ENCODE results near the gene CCDC9.
"Not testable (repeated sequence)": the region's sequence is repeated elsewhere in the genome, so short reads cannot be mapped to it uniquely, and the experiment has no call there.

Gene CCDC9

GRCh38 chr19:47274071-47274890 is 18.0 kb downstream of the CCDC9 start, which contains the start of gene INAFM1:
Gene INAFM1 (plus strand): TSS chr19:47274885. CDS start chr19:47274920, 35 bp downstream.
- Histone ChIP-seq H3K9ac (ENCODE audit: low read length) (peak within 1 kb of the TSS; percentile 95), H4K20me1 (ENCODE audit: insufficient read depth, low read length) (peaks cover 8% of the 10 kb centered on the region; the same call in 1 of the 2 replicates), H3K79me2 (ENCODE audit: low read length) (no peaks in the 10 kb centered on the region), H3K4me3 (ENCODE audit: low read length) (peak within 1 kb of the TSS; percentile 88), H3K27ac (ENCODE audit: low read length) (peak within 1 kb of the TSS; percentile 89), H2AFZ (ENCODE audit: low read depth, low read length) (peak within 1 kb of the TSS; percentile 37; the same call in 1 of the 2 replicates), H3K4me1 (ENCODE audit: low read length) (peaks cover 10% of the 10 kb centered on the region), H3K36me3 (replicated peaks; ENCODE audit: low read depth, low read length) (peaks cover 4% of the 10 kb centered on the region), H3K27me3 (ENCODE audit: low read depth, low read length) (no peaks in the 10 kb centered on the region), H3K4me2 (ENCODE audit: low read length) (peak within 1 kb of the TSS; percentile 93), H3K9me3 (ENCODE audit: insufficient read depth, low read length) (no peaks in the 10 kb centered on the region)
- TF ChIP-seq CTCF (IDR thresholded peaks at IDR 0.05; ENCODE audit: low read depth, low read length) (no peak), EZH2phosphoT487 (IDR thresholded peaks at IDR 0.05; ENCODE audit: low read depth) (no peak)

DNA sequence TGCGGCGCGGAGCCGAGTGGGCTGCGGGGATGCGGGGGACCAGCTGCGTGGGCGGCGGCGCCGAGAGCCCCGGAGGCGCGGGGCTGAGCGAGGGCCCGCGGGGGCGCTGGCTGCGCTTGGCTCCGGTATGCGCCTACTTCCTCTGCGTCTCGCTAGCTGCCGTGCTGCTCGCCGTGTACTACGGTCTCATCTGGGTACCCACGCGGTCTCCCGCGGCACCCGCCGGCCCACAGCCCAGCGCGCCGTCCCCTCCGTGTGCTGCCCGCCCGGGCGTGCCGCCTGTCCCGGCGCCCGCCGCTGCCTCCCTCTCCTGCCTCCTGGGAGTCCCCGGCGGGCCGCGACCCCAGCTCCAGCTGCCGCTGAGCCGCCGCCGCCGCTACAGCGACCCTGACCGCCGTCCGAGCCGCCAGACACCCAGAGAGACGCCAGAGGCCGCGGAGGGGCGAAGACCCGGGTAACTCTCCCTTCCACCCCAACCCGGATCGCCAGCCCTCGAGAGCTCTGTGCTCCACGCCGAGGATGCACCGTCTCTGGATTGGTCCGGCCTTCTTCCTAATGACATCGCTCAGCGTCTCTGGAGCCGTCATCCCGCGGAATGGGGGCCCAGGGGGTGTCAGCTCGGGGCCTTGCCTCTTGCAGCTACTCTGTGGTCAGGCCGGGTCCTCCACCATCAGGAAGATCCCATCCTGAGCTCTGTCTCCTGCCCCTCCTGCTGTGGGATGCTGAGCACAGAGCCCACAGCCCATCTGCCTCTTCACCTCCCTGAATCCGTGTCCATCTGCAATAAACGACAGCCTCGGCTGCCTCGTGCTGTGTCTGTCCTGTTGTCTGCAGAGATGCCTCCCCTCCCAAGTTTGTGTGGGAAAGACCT is 18.8 kb downstream of the CCDC9 start:
- Histone ChIP-seq H4K20me1 (ENCODE audit: insufficient read depth, low read length) (peaks cover 8% of the 10 kb centered on the region; the same call in 1 of the 2 replicates), H3K4me1 (ENCODE audit: low read length) (peaks cover 10% of the 10 kb centered on the region), H3K9me3 (ENCODE audit: insufficient read depth, low read length) (no peaks in the 10 kb centered on the region), H3K9ac (ENCODE audit: low read length) (no peak overlapping the region), H3K79me2 (ENCODE audit: low read length) (no peaks in the 10 kb centered on the region), H3K4me2 (ENCODE audit: low read length) (peak overlapping the region; percentile 72), H3K27me3 (ENCODE audit: low read depth, low read length) (no peaks in the 10 kb centered on the region), H2AFZ (ENCODE audit: low read depth, low read length) (no peak overlapping the region), H3K36me3 (replicated peaks; ENCODE audit: low read depth, low read length) (peaks cover 4% of the 10 kb centered on the region), H3K27ac (ENCODE audit: low read length) (no peak overlapping the region), H3K4me3 (ENCODE audit: low read length) (peak overlapping the region; percentile 76)
- TF ChIP-seq EZH2phosphoT487 (IDR thresholded peaks at IDR 0.05; ENCODE audit: low read depth): no peak
- no peak for TF ChIP-seq CTCF (IDR thresholded peaks at IDR 0.05; ENCODE audit: low read depth, low read length)

- H3K4me3 ChIP-seq (ENCODE audit: low read length): no peak overlapping the region
- H4K20me1 ChIP-seq (ENCODE audit: insufficient read depth, low read length): peaks cover 8% of the 10 kb centered on the region; the same call in 1 of the 2 replicates
- H3K27me3 ChIP-seq (ENCODE audit: low read depth, low read length): no peaks in the 10 kb centered on the region
- peaks cover 10% of the 10 kb centered on the region for H3K4me1 ChIP-seq (ENCODE audit: low read length)
- no peak overlapping the region for H3K9ac ChIP-seq (ENCODE audit: low read length)
- H3K36me3 ChIP-seq (replicated peaks; ENCODE audit: low read depth, low read length): peaks cover 4% of the 10 kb centered on the region
- no peaks in the 10 kb centered on the region for H3K79me2 ChIP-seq (ENCODE audit: low read length)
- H3K27ac ChIP-seq (ENCODE audit: low read length): no peak overlapping the region
- H3K9me3 ChIP-seq (ENCODE audit: insufficient read depth, low read length): no peaks in the 10 kb centered on the region
- H2AFZ ChIP-seq (ENCODE audit: low read depth, low read length): no peak overlapping the region
- no peak overlapping the region for H3K4me2 ChIP-seq (ENCODE audit: low read length)
- no peak for TF ChIP-seq EZH2phosphoT487 (IDR thresholded peaks at IDR 0.05; ENCODE audit: low read depth)
These were observed 19.6 kb downstream of the CCDC9 start for GRCh38 chr19:47275791-47276461.

DNA sequence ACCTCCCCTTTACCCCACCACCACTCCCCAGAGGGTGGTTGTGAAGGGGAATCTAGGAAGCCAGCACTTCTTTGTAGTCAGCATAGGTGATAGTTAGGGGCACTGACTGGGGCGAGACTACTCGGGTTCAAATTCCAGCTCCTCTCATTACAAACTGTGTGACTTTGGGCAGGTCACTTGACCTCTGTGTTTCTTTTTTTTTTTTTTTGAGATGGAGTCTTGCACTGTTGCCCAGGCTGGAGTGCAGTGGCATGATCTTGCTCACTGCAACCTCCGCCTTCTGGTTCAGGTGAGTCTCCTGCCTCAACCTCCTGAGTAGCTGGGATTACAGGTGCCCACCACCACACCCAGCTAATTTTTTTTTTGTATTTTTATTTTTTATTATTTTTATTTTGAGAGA is 20.2 kb downstream of the CCDC9 start:
- not testable (repeated sequence) for H2AFZ ChIP-seq (ENCODE audit: low read depth, low read length); H3K4me3 ChIP-seq (ENCODE audit: low read length); H3K36me3 ChIP-seq (replicated peaks; ENCODE audit: low read depth, low read length); H3K27me3 ChIP-seq (ENCODE audit: low read depth, low read length); H3K79me2 ChIP-seq (ENCODE audit: low read length); H3K9me3 ChIP-seq (ENCODE audit: insufficient read depth, low read length); H3K27ac ChIP-seq (ENCODE audit: low read length); H3K9ac ChIP-seq (ENCODE audit: low read length); H4K20me1 ChIP-seq (ENCODE audit: insufficient read depth, low read length); H3K4me2 ChIP-seq (ENCODE audit: low read length); H3K4me1 ChIP-seq (ENCODE audit: low read length)

Data from OCI-LY3 (cell line).